ENCODE results near the gene RYR2.

Gene RYR2

DNA sequence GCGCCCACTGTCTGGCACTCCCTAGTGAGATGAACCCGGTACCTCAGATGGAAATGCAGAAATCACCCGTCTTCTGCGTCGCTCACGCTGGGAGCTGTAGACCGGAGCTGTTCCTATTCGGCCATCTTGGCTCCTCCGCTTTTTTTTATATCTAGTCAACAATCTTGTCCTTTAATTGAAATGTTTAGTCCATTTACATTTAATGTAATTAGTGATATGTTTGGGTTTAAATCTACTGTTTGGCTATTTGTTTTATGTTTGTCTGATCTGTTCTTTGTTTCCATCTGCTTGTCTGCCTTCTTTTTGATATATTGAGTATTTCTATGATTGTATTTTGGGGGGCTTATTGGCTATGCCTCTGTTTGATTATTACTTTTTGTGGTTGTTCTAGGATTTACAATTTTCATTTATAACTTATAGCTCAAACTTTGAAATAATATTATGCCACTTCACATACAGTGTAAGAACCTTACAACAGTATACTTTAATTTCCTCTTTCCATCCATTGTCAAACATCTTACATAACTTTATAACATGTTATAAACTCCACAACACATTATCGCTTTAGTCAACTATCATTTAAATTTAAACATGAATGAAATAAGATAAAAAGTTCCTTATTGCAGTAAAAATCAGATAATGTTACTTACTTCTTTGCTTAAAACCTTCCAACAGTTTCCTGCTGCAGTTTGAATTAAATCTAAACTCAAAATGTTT lies 16.5 kb upstream of the RYR2 start:
- CTCF ChIA-PET: no interaction called here

GRCh38 chr1:237029240-237029639 lies 12.7 kb upstream of the RYR2 start:
- TF ChIP-seq FOXK2 (IDR thresholded peaks at IDR 0.05): no peak
- no peak for TF ChIP-seq L3MBTL2 (conservative IDR thresholded peaks at IDR 0.05)
- no peak for TF ChIP-seq HDGF (IDR thresholded peaks at IDR 0.05; ENCODE audit: borderline replicate concordance)
- no peak for TF ChIP-seq PKNOX1 (IDR thresholded peaks at IDR 0.05)
- no peak for TF ChIP-seq FOXA1 (IDR thresholded peaks at IDR 0.05)
- no peak for TF ChIP-seq NFRKB (IDR thresholded peaks at IDR 0.05)
- no peak for TF ChIP-seq TARDBP (IDR thresholded peaks at IDR 0.05)
- no peak for TF ChIP-seq BHLHE40 (IDR thresholded peaks at IDR 0.05; ENCODE audit: borderline replicate concordance)
- no peak for TF ChIP-seq ELF4 (IDR thresholded peaks at IDR 0.05)
- POLR2A ChIA-PET: no interaction called here
- CTCF ChIA-PET: no interaction called here

More for the DNA sequence above, 16.5 kb upstream of the RYR2 start:
- POLR2A ChIA-PET: no interaction called here
- DNase-seq (ENCODE audit: extremely low spot score): no peak
- TF ChIP-seq SP1 (IDR thresholded peaks at IDR 0.05) (no peak), FOXM1 (IDR thresholded peaks at IDR 0.05; ENCODE audit: borderline replicate concordance) (no peak)

GRCh38 chr1:237029850-237030535 lies 12.0 kb upstream of the RYR2 start:
- DNase-seq (ENCODE audit: extremely low spot score): no peak
- TF ChIP-seq L3MBTL2 (conservative IDR thresholded peaks at IDR 0.05) (no peak), ARNT (IDR thresholded peaks at IDR 0.05) (no peak), TARDBP (IDR thresholded peaks at IDR 0.05) (no peak), SUZ12 (IDR thresholded peaks at IDR 0.05) (no peak), ELF4 (IDR thresholded peaks at IDR 0.05) (no peak), SP1 (IDR thresholded peaks at IDR 0.05) (no peak), FOXK2 (IDR thresholded peaks at IDR 0.05) (no peak), FOXA1 (IDR thresholded peaks at IDR 0.05) (no peak), FOXM1 (IDR thresholded peaks at IDR 0.05; ENCODE audit: borderline replicate concordance) (no peak), HDGF (IDR thresholded peaks at IDR 0.05; ENCODE audit: borderline replicate concordance) (no peak), CTBP1 (IDR thresholded peaks at IDR 0.05; ENCODE audit: borderline replicate concordance) (no peak), BHLHE40 (IDR thresholded peaks at IDR 0.05; ENCODE audit: borderline replicate concordance) (no peak), ZNF384 (IDR thresholded peaks at IDR 0.05) (no peak), PKNOX1 (IDR thresholded peaks at IDR 0.05) (no peak), LEF1 (IDR thresholded peaks at IDR 0.05; ENCODE audit: borderline replicate concordance) (no peak)
- POLR2A ChIA-PET: no interaction called here
- CTCF ChIA-PET: no interaction called here

More at GRCh38 chr1:237029240-237029639, 12.7 kb upstream of the RYR2 start:
- DNase-seq (ENCODE audit: extremely low spot score): no peak

DNA sequence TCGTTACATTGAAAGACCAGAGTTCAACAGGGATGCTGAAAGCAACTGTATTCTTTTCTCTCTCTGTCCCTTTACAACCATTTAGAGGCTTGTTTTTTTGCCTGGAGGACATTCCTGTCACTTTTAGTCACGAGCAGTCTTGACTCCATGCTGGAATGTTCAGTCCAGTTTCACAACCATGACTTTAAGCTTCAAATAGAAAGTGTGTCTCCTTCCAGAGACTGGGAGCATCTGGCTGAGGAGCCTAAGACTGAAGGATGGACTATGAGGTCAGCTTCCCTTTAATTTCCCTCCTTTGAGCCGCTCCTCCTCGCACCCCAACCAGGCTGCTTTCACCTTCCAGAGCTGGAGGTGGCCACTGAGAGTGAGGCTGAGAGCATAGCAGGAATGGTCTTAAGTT lies 10.5 kb upstream of the RYR2 start:
- POLR2A ChIA-PET: no interaction called here
- TF ChIP-seq PKNOX1 (IDR thresholded peaks at IDR 0.05): no peak
- TF ChIP-seq BHLHE40 (IDR thresholded peaks at IDR 0.05; ENCODE audit: borderline replicate concordance): no peak
- no peak for TF ChIP-seq LEF1 (IDR thresholded peaks at IDR 0.05; ENCODE audit: borderline replicate concordance)
- TF ChIP-seq ZNF384 (IDR thresholded peaks at IDR 0.05): no peak
- TF ChIP-seq NFRKB (IDR thresholded peaks at IDR 0.05): no peak
- no peak for TF ChIP-seq L3MBTL2 (conservative IDR thresholded peaks at IDR 0.05)
- no peak for TF ChIP-seq CTBP1 (IDR thresholded peaks at IDR 0.05; ENCODE audit: borderline replicate concordance)
- TF ChIP-seq ELF4 (IDR thresholded peaks at IDR 0.05): no peak
- no peak for TF ChIP-seq HDGF (IDR thresholded peaks at IDR 0.05; ENCODE audit: borderline replicate concordance)
- no peak for TF ChIP-seq ARNT (IDR thresholded peaks at IDR 0.05)
- TF ChIP-seq TARDBP (IDR thresholded peaks at IDR 0.05): no peak
- CTCF ChIA-PET: no interaction called here
- DNase-seq (ENCODE audit: extremely low spot score): no peak

- DNase-seq (ENCODE audit: extremely low spot score): no peak
- no peak for TF ChIP-seq FOXK2 (IDR thresholded peaks at IDR 0.05)
- no peak for TF ChIP-seq FOXA1 (IDR thresholded peaks at IDR 0.05)
- no peak for TF ChIP-seq PKNOX1 (IDR thresholded peaks at IDR 0.05)
- no peak for TF ChIP-seq TARDBP (IDR thresholded peaks at IDR 0.05)
- ChIA-PET CTCF (no interaction called here), POLR2A (no interaction called here)
Observed at GRCh38 chr1:237032029-237032428, 10.0 kb upstream of the RYR2 start.

GRCh38 chr1:237033061-237033460 lies 8.9 kb upstream of the RYR2 start:
- TF ChIP-seq SP1 (IDR thresholded peaks at IDR 0.05) (no peak), BHLHE40 (IDR thresholded peaks at IDR 0.05; ENCODE audit: borderline replicate concordance) (no peak), FOXM1 (IDR thresholded peaks at IDR 0.05; ENCODE audit: borderline replicate concordance) (no peak), HDGF (IDR thresholded peaks at IDR 0.05; ENCODE audit: borderline replicate concordance) (no peak), NFRKB (IDR thresholded peaks at IDR 0.05) (no peak)
- CTCF ChIA-PET: interaction anchor here (0.6 kb wide), 1 partner anchor 652 kb away, joined by 3 read pairs; no protein-coding TSS in a partner anchor
- POLR2A ChIA-PET: no interaction called here
- DNase-seq (ENCODE audit: extremely low spot score): no peak

Measured in HEK293T (cell line).